22Rv1 (cell line): ENCODE measurements around the gene PADI6.

Experiments used
- ZFX ChIP-seq: fragments of 450-650 bp; IDR thresholded peaks from 2 replicates; pipeline ENCODE4 v1.6.1; 2017; ENCODE audit warnings: antibody characterized with exemption, borderline replicate concordance
- TF ChIP-seq, protein P1 (sequence below): fragments of 450-650 bp; IDR thresholded peaks from 2 replicates; pipeline ENCODE4 v1.5.1; 2017; ENCODE audit warnings: mild to moderate bottlenecking

DNA sequence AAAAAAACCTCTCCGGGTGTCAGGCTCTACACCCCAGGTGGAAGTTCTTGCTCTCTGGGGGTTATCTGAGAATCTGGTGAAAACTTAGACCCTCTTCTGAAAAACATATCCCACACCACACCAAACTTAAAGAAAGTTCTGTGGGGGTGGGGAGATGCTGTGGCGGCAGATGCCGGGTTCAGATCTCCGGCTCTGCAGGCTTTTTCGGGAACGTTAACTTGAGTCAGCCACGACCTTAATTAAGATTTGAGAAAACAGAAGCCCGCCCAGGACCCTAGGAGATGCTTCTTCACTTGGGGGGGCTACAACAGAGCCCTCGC, 65.2 kb downstream of the PADI6 start:
- TF ChIP-seq, protein P1, sequence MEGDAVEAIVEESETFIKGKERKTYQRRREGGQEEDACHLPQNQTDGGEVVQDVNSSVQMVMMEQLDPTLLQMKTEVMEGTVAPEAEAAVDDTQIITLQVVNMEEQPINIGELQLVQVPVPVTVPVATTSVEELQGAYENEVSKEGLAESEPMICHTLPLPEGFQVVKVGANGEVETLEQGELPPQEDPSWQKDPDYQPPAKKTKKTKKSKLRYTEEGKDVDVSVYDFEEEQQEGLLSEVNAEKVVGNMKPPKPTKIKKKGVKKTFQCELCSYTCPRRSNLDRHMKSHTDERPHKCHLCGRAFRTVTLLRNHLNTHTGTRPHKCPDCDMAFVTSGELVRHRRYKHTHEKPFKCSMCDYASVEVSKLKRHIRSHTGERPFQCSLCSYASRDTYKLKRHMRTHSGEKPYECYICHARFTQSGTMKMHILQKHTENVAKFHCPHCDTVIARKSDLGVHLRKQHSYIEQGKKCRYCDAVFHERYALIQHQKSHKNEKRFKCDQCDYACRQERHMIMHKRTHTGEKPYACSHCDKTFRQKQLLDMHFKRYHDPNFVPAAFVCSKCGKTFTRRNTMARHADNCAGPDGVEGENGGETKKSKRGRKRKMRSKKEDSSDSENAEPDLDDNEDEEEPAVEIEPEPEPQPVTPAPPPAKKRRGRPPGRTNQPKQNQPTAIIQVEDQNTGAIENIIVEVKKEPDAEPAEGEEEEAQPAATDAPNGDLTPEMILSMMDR, result no peak
- TF ChIP-seq ZFX, result no peak
